Mesothelial cell of epicardium (in vitro differentiated cells): ENCODE measurements around the gene LMF1. TPM values are rescaled to one million over a fixed set of nuclear protein-coding genes. Genes with fewer than 3 reads are reported as not detected.

ENCODE experiments used
- DNase-seq, 2 experiments: peaks; one replicate each; pipeline ENCODE4 v3.0.0; 2021; ENCODE audit warnings: low spot score in 2 of 2; ENCODE audit not compliant: unreplicated experiment in 2 of 2
- H3K27ac Mint-ChIP-seq: 2 replicates; pipeline ENCODE4 v1.8.0; 2021; ENCODE audit warnings: mixed read lengths
- H3K27me3 Mint-ChIP-seq: 2 replicates; pipeline ENCODE4 v1.8.0; 2021; ENCODE audit warnings: low read depth, mixed read lengths
- H3K36me3 Mint-ChIP-seq: 2 replicates; pipeline ENCODE4 v1.8.0; 2021; ENCODE audit warnings: mixed read lengths
- H3K4me1 Mint-ChIP-seq: 2 replicates; pipeline ENCODE4 v1.8.0; 2021; ENCODE audit warnings: mixed read lengths
- H3K4me3 Mint-ChIP-seq: 2 replicates; pipeline ENCODE4 v1.8.0; 2021; ENCODE audit warnings: mild to moderate bottlenecking, moderate library complexity, mixed read lengths
- H3K9me3 Mint-ChIP-seq: 2 replicates; pipeline ENCODE4 v1.8.0; 2021; ENCODE audit warnings: mixed read lengths
- CTCF ChIP-seq: fragments of 200-600 bp; sonication (generic); IDR thresholded peaks from one replicate; pipeline ENCODE4 v1.5.0; 2021; ENCODE audit warnings: antibody characterized with exemption; ENCODE audit not compliant: unreplicated experiment
- total RNA-seq: library from RNA; stranded (reverse); gene quantifications from 3 replicates; pipeline ENCODE4 v1.2.1, GENCODE V29; 2021

Gene LMF1
- total RNA-seq, 1 donor from 2014 or later: 37.4 TPM

DNA sequence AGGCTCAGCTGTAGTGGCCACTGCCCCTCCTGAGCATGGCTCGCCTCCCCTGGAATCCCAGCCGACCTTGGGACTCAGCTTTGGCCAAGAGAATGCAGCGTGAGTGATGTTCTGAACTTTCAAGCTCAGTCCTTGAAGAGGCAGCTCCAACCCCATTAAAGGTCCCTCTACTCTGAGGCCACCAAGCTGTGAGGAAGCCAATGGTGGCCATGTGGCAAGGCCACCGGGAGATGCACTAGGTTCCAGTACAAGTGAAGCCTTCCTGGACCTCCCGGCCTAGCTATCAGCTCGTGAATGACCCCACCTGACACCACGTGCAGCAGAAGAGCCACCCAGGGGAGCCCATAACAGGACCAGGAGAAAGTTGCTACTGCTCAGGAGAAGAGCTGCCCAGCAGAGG lies 88.5 kb downstream of the LMF1 start:
- Mint-ChIP-seq H3K27ac (no peak overlapping the region), H3K9me3 (no peaks in the 10 kb centered on the region), H3K4me1 (peaks cover 6% of the 10 kb centered on the region), H3K4me3 (no peak overlapping the region), H3K27me3 (no peaks in the 10 kb centered on the region), H3K36me3 (peaks cover 5% of the 10 kb centered on the region)
- no peak for TF ChIP-seq CTCF
- DNase-seq: no peak

DNA sequence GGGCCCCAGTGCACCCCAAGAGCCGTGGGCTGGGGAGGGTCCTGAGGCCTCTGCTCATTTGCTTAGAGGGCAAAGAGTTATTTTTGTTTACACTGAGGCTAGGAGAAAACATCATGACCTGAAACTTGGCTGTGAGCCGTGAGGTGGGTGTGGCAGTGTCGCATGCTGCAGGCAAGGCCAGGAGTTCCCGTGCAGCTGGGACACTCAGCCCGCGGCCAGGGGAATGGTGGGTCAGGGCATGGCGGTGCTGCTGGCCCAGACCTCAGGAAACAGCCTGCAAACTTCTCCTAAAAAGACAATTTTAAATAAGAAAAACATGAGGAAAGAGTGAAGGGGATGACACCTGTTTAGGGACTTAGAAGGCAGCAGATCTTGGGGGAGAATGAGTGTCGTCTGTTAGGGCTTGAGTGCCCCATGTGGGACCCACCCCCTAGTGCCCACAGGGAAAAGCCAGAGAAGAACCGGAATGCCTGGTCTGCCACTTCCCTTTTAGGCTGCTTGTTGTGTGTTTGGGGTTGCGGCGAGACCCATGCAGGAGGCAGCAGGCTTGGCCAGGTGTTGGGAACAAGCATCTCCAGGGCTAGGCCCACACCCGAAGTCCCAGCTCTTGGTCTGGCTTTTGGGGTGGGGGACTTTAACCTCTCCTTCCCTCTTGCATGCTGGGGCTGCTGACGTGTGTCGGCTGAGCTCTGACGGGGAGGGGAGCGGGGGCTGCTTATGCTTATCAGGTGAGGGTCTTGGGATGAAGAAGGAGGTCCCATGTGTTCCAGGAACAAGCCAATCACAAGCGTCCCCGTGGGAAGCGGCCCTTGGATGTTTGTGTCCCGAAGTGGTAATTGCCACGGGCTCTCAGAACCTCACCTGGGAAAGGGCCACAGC lies 89.3 kb downstream of the LMF1 start:
- H3K9me3 Mint-ChIP-seq: no peaks in the 10 kb centered on the region
- no peak overlapping the region for H3K4me3 Mint-ChIP-seq
- no peak overlapping the region for H3K27ac Mint-ChIP-seq
- H3K36me3 Mint-ChIP-seq: peaks cover 7% of the 10 kb centered on the region
- no peak for TF ChIP-seq CTCF
- no peak for DNase-seq
- H3K27me3 Mint-ChIP-seq: no peaks in the 10 kb centered on the region
- no peaks in the 10 kb centered on the region for H3K4me1 Mint-ChIP-seq

DNA sequence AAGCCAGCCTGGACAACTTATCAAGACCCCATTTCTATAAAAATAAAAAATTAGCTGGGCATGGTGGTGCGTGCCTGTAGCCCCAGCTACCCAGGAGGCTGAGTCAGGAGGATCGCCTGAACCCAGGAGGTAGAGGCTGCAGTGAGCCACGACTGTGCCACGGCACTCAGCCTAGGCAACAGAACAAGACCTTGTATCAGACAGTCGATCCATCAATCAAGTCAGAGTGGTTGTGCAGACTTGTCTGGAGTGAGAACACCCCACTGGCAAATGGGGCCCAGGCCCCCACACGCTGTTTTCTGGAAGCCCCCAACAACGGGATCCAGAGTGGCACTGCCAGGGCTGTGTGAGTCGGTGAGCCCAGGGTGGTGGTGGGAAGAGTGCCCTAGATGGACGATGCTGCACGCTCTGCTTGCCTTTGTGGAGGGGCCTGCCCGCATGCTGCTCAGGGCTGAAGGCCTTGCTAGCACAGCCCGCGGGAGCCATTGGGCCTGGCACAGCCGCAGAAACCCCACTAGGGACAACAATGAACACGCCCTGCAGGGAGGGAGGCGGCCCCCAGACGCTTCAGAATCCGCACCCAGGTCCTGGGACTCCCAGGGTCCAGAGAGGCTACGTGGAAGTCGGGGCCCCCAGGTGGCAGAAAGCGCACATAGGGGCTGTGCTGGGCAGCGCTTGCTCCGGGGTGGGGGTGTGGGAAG lies 90.2 kb downstream of the LMF1 start:
- Mint-ChIP-seq H3K27ac (no peak overlapping the region), H3K27me3 (no peaks in the 10 kb centered on the region), H3K36me3 (peaks cover 7% of the 10 kb centered on the region), H3K4me3 (no peak overlapping the region), H3K9me3 (no peaks in the 10 kb centered on the region), H3K4me1 (no peaks in the 10 kb centered on the region)
- no peak for TF ChIP-seq CTCF
- DNase-seq: peak in 1 of 2 experiments; percentile 12

DNA sequence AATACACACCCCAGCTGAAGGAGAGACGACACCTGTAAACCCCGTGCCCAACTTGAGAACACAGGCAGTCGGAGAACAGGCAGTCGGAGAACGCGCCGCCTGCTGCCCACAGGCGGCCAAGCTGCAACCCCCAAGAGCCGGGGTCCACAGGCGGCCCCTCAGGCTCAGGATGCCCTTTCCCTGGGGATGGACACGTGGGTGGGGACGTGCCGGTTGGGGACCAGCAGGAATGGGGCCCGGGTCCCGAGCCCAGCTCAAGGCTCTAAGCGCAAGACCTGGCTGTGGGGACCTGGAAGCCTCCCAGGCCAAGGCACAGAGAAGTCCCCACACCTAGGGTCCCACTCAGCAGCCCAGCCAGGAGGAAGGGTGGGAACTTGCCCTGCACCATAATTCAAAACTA lies 90.8 kb downstream of the LMF1 start:
- Mint-ChIP-seq H3K4me3 (no peak overlapping the region), H3K27ac (no peak overlapping the region), H3K27me3 (no peaks in the 10 kb centered on the region), H3K9me3 (no peaks in the 10 kb centered on the region), H3K36me3 (peaks cover 7% of the 10 kb centered on the region), H3K4me1 (no peaks in the 10 kb centered on the region)
- peak in 1 of 2 experiments; percentile 8 for DNase-seq
- no peak for TF ChIP-seq CTCF

DNA sequence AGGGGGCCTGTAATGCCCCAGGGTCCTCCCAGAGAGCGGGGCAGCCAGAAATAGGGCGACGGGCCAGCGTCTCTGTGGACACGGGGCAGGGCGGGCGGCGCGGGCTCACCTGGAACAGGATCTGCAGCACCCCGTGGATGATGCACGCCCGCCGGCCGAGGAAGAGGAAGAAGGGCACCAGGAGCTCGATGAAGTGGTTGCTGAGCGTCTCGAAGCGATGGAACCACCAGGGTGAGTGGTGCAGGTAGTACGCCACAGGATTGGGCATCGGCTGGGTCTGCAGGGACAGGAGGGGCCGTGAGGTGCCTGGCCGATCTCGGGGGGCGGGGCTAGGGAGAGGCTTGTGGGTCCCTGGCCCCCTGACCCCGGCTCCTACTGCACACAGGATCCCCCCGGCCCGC lies 91.3 kb downstream of the LMF1 start:
- no peaks in the 10 kb centered on the region for H3K9me3 Mint-ChIP-seq
- no peak for TF ChIP-seq CTCF
- no peaks in the 10 kb centered on the region for H3K4me1 Mint-ChIP-seq
- H3K27me3 Mint-ChIP-seq: no peaks in the 10 kb centered on the region
- peaks cover 7% of the 10 kb centered on the region for H3K36me3 Mint-ChIP-seq
- DNase-seq: peak in 1 of 2 experiments; percentile 27
- no peak overlapping the region for H3K4me3 Mint-ChIP-seq
- no peak overlapping the region for H3K27ac Mint-ChIP-seq
